ENCODE measurements around the gene DOCK6. TPM values are rescaled to one million over a fixed set of nuclear protein-coding genes. Genes with fewer than 3 reads are reported as not detected.

Gene DOCK6
- total and polyA plus RNA-seq, 2 of the 13 experiments (the other 11 are each of a cell fraction or from before 2014, with no cell fraction given), result 5.4 to 38.1 TPM

DNA sequence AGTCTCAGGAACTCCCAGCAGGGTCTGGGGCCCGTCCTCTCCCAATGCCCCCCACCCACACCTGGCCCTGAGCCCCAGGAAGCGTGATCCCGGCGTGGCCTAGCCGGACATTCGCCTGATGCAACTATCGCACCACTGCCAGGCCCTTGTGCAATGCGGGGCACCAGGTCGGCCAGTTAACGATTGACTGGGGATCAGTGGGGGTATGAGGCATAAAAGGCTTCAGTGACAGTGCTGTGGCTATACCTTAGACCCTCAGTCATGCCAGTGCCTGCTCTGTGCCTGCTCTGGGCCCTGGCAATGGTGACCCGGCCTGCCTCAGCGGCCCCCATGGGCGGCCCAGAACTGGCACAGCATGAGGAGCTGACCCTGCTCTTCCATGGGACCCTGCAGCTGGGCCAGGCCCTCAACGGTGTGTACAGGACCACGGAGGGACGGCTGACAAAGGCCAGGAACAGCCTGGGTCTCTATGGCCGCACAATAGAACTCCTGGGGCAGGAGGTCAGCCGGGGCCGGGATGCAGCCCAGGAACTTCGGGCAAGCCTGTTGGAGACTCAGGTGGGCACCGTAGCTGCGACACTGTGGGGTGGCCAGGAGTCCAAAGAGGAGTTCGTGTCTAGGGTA lies 22.8 kb downstream of the DOCK6 start, which contains the start of gene ANGPTL8 (continued):
- TF ChIP-seq SRY (CRISPR knock-in tag; IDR thresholded peaks at IDR 0.05), result peak; percentile 89
- no peak for TF ChIP-seq SP140L (CRISPR knock-in tag; IDR thresholded peaks at IDR 0.05; ENCODE audit: borderline replicate concordance)
- TF ChIP-seq, protein P1, sequence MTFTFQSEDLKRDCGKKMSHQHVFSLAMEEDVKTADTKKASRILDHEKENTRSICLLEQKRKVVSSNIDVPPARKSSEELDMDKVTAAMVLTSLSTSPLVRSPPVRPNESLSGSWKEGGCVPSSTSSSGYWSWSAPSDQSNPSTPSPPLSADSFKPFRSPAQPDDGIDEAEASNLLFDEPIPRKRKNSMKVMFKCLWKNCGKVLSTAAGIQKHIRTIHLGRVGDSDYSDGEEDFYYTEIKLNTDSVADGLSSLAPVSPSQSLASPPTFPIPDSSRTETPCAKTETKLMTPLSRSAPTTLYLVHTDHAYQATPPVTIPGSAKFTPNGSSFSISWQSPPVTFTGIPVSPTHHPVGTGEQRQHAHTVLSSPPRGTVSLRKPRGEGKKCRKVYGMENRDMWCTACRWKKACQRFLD (CRISPR knock-in tag; IDR thresholded peaks at IDR 0.05; ENCODE audit: borderline replicate concordance), result peak; percentile 78; the same call in 1 of the 2 replicates
- TF ChIP-seq FOXK1 (CRISPR knock-in tag; IDR thresholded peaks at IDR 0.05; ENCODE audit: borderline replicate concordance, low read depth), result peak; percentile 78; the same call in 1 of the 2 replicates
- TF ChIP-seq NKX3-1 (CRISPR knock-in tag; IDR thresholded peaks at IDR 0.05), result 0 out of 2 replicates have a peak, but pooled peaks have one; percentile 63
- peak; percentile 76; the same call in 1 of the 2 replicates for TF ChIP-seq MEIS2 (CRISPR knock-in tag; IDR thresholded peaks at IDR 0.05)
- TF ChIP-seq NR2C2 (CRISPR knock-in tag; IDR thresholded peaks at IDR 0.05; ENCODE audit: borderline replicate concordance), result peak; percentile 90
- TF ChIP-seq KAT8 (CRISPR knock-in tag; IDR thresholded peaks at IDR 0.05), result peak; percentile 87; the same call in 1 of the 2 replicates
- no peak for TF ChIP-seq PRMT3 (CRISPR knock-in tag; IDR thresholded peaks at IDR 0.05; ENCODE audit: borderline replicate concordance, low read depth)
- TF ChIP-seq KDM2A (CRISPR knock-in tag; IDR thresholded peaks at IDR 0.05; ENCODE audit: borderline replicate concordance, low read depth), result peak; percentile 94
- TF ChIP-seq POLR2A (IDR thresholded peaks at IDR 0.05; ENCODE audit: insufficient read depth in 1 of 2, low read depth in 2 of 2, low read length in 2 of 2), result peak; percentile 98 to 99
- TF ChIP-seq ESRRA (CRISPR knock-in tag; IDR thresholded peaks at IDR 0.05; ENCODE audit: low read depth), result peak; percentile 89
- no peak for TF ChIP-seq SOX6 (IDR thresholded peaks at IDR 0.05)
- TF ChIP-seq SOX6 (CRISPR knock-in tag; IDR thresholded peaks at IDR 0.05), result peak; percentile 96
- no peak for TF ChIP-seq ZNF24 (IDR thresholded peaks at IDR 0.05)
- TF ChIP-seq ZBTB33 (CRISPR knock-in tag; IDR thresholded peaks at IDR 0.05), result peak; percentile 75
- TF ChIP-seq, protein P2, sequence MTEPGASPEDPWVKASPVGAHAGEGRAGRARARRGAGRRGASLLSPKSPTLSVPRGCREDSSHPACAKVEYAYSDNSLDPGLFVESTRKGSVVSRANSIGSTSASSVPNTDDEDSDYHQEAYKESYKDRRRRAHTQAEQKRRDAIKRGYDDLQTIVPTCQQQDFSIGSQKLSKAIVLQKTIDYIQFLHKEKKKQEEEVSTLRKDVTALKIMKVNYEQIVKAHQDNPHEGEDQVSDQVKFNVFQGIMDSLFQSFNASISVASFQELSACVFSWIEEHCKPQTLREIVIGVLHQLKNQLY (CRISPR knock-in tag; IDR thresholded peaks at IDR 0.05), result peak; percentile 100
- peak; percentile 66; the same call in 1 of the 2 replicates for TF ChIP-seq NFIC (IDR thresholded peaks at IDR 0.05; ENCODE audit: low read length)
- TF ChIP-seq ZSCAN25 (CRISPR knock-in tag; IDR thresholded peaks at IDR 0.05), result peak; percentile 81
- 0 out of 2 replicates have a peak, but pooled peaks have one; percentile 45 for TF ChIP-seq ZNF512B (CRISPR knock-in tag; IDR thresholded peaks at IDR 0.05; ENCODE audit: borderline replicate concordance)

Measured in HepG2 (cell line).